GM12891 (cell line): ENCODE measurements around the gene VAV3.

ENCODE experiments used
- POLR2A ChIP-seq: IDR thresholded peaks from 2 replicates; pipeline ENCODE4 v1.6.1; 2011; ENCODE audit warnings: low read depth, low read length, control low read depth
- POLR2AphosphoS5 ChIP-seq: IDR thresholded peaks from 2 replicates; pipeline ENCODE4 v1.6.1; 2011; ENCODE audit warnings: low read depth, low read length, control low read depth
- TAF1 ChIP-seq: IDR thresholded peaks from 2 replicates; pipeline ENCODE4 v1.6.1; 2011; ENCODE audit warnings: low read depth, low read length, control low read depth

DNA sequence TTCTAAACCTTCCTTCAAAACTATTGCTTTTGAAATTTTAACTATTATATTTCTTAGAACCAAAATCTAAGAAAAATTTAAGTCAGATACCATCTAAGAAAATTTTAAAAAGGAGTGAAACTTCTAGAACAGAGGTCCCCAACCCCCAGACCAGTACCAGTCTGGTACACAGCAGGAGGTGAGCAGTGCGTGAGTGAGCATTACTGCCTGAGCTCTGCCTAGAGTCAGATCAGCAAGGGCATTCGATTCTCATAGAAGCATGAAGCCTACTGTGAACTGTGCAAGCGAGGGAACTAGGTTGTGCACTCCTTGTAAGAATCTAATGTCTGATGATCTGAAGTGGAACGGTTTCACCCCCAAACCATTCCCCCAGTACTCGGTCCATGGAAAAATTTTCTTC, 106.7 kb downstream of the VAV3 start:
- TF ChIP-seq POLR2A: no peak
- no peak for TF ChIP-seq POLR2AphosphoS5
- no peak for TF ChIP-seq TAF1
